Measurements from ENCODE around the gene DRGX.

The DRGX gene

GRCh38 chr10:49415846-49416245 is 20.0 kb upstream of the DRGX start:
- TF ChIP-seq CTCF (IDR thresholded peaks at IDR 0.05) (no peak), ZFX (IDR thresholded peaks at IDR 0.05; ENCODE audit: borderline replicate concordance) (no peak)

GRCh38 chr10:49415109-49415508 is 19.2 kb upstream of the DRGX start:
- TF ChIP-seq CTCF (IDR thresholded peaks at IDR 0.05) (no peak), ZFX (IDR thresholded peaks at IDR 0.05; ENCODE audit: borderline replicate concordance) (no peak)
- H3K27ac ChIP-seq: no peak overlapping the region

More at GRCh38 chr10:49415846-49416245, 20.0 kb upstream of the DRGX start:
- H3K27ac ChIP-seq: no peak overlapping the region

GRCh38 chr10:49414496-49414895 is 18.6 kb upstream of the DRGX start:
- no peak overlapping the region for H3K27ac ChIP-seq
- no peak for TF ChIP-seq ZFX (IDR thresholded peaks at IDR 0.05; ENCODE audit: borderline replicate concordance)
- no peak for TF ChIP-seq CTCF (IDR thresholded peaks at IDR 0.05)

GRCh38 chr10:49412571-49412970 is 16.7 kb upstream of the DRGX start:
- no peak overlapping the region for H3K27ac ChIP-seq
- no peak for TF ChIP-seq CTCF (IDR thresholded peaks at IDR 0.05)
- TF ChIP-seq ZFX (IDR thresholded peaks at IDR 0.05; ENCODE audit: borderline replicate concordance): no peak

GRCh38 chr10:49410365-49411074 is 14.6 kb upstream of the DRGX start:
- no peak for TF ChIP-seq ZFX (IDR thresholded peaks at IDR 0.05; ENCODE audit: borderline replicate concordance)
- TF ChIP-seq CTCF (IDR thresholded peaks at IDR 0.05): no peak
- H3K27ac ChIP-seq: no peak overlapping the region

- TF ChIP-seq ZFX (IDR thresholded peaks at IDR 0.05; ENCODE audit: borderline replicate concordance) (no peak), CTCF (IDR thresholded peaks at IDR 0.05) (no peak)
- no peak overlapping the region for H3K27ac ChIP-seq
These were observed 13.9 kb upstream of the DRGX start for GRCh38 chr10:49409755-49410154.

GRCh38 chr10:49408519-49409306 is 12.8 kb upstream of the DRGX start:
- peak; percentile 46 for TF ChIP-seq CTCF (IDR thresholded peaks at IDR 0.05)
- TF ChIP-seq ZFX (IDR thresholded peaks at IDR 0.05; ENCODE audit: borderline replicate concordance): no peak
- no peak overlapping the region for H3K27ac ChIP-seq
